HepG2 (cell line): ENCODE measurements around the gene SLC35D2. TPM values are rescaled to one million over a fixed set of nuclear protein-coding genes. Genes with fewer than 3 reads are reported as not detected.
A peak's percentile ranks its signal among the peaks of the same experiment; 100 is the strongest.

Source experiments
- ATAC-seq: fragments of 200-7000 bp; cut with Tn5 transposase; 3 replicates; pipeline ENCODE4 v1.9.1; 2020; ENCODE audit warnings: mild to moderate bottlenecking, moderate library complexity
- BruUV-seq: library from RNA; stranded (reverse); fragments of 400-500 nt; replicated peaks from 2 replicates; lab custom pipeline; 2021; lab: Mats Ljungman, UMichigan
- CTCF ChIA-PET: fragments of 300-600 bp; formaldehyde crosslinking; extraction: SDS; loops from one replicate; lab custom pipeline; 2021; ENCODE audit warnings: low total read pairs, inconsistent platforms, low intra/inter-chr PET ratio; lab: Yijun Ruan, JAX
- POLR2A ChIA-PET: fragments of 350-600 bp; sonication (Branson Sonifier 250); formaldehyde crosslinking; loops from one replicate; lab custom pipeline; 2020; ENCODE audit warnings: antibody characterized with exemption, inconsistent platforms; lab: Yijun Ruan, JAX
- DNase-seq: peaks from one replicate; pipeline ENCODE4 v3.0.0-alpha.2; 2015; ENCODE audit warnings: low spot score
- FAIRE-seq: peaks from 3 replicates; lab custom pipeline; 2011; peaks lifted over from hg19 to GRCh38; lab: Jason Lieb, UNC
- H2AFZ ChIP-seq: one replicate; pipeline ENCODE4 v1.6.1; 2011; ENCODE audit warnings: low read length, inconsistent platforms
- H3K27ac ChIP-seq: fragments of 300-600 bp; 3 replicates; pipeline ENCODE4 v1.8.0; 2011; ENCODE audit warnings: mixed run types, mild to moderate bottlenecking, mixed read lengths, low read length, inconsistent platforms; ENCODE audit not compliant: insufficient read depth; ENCODE audit errors: extremely low read length
- H3K27me3 ChIP-seq, 2 experiments: fragments of 200-600 bp in 1 of 2; 2 replicates in 1 of 2; 3 replicates in 1 of 2; pipeline versions ENCODE4 v1.6.0 to v1.8.0; 2011; ENCODE audit warnings: low read length in 2 of 2, mild to moderate bottlenecking in 2 of 2, moderate library complexity in 2 of 2, inconsistent platforms in 1 of 2; ENCODE audit not compliant: insufficient read depth in 2 of 2, control insufficient read depth in 1 of 2
- H3K36me3 ChIP-seq, 2 experiments: fragments of 200-600 bp in 1 of 2; replicated peaks in 1 of 2; 2 replicates in 1 of 2; 3 replicates in 1 of 2; pipeline versions ENCODE4 v1.5.1 to v1.8.0; 2011; ENCODE audit warnings: low read length in 2 of 2, inconsistent platforms in 1 of 2; ENCODE audit not compliant: insufficient read depth in 2 of 2, control insufficient read depth in 1 of 2
- H3K4me1 ChIP-seq: 2 replicates; pipeline ENCODE4 v1.5.1; 2012; ENCODE audit warnings: low read length, inconsistent platforms; ENCODE audit not compliant: insufficient read depth
- H3K4me2 ChIP-seq: 2 replicates; pipeline ENCODE4 v1.6.0; 2011; ENCODE audit warnings: low read depth, low read length, inconsistent platforms
- H3K4me3 ChIP-seq, 3 experiments: fragments of 200-600 bp in 1 of 3; sonication (generic), shearing (Covaris generic) in 1 of 3; replicated peaks in 1 of 3; 2 replicates each; pipeline ENCODE4 v1.5.1; 2011 to 2016; ENCODE audit warnings: low read length in 3 of 3, inconsistent platforms in 2 of 3, low read depth in 2 of 3, mild to moderate bottlenecking in 2 of 3, control low read depth in 1 of 3, mixed read lengths in 1 of 3; ENCODE audit not compliant: insufficient read depth in 1 of 3
- H3K79me2 ChIP-seq: one replicate; pipeline ENCODE4 v1.6.1; 2011; ENCODE audit warnings: low read length, inconsistent platforms; ENCODE audit not compliant: insufficient read depth
- H3K9ac ChIP-seq: 2 replicates; pipeline ENCODE4 v1.6.0; 2011; ENCODE audit warnings: mild to moderate bottlenecking, low read depth, low read length, inconsistent platforms; ENCODE audit not compliant: insufficient read depth
- H3K9me3 ChIP-seq: 2 replicates; pipeline ENCODE4 v1.5.1; 2012; ENCODE audit warnings: mild to moderate bottlenecking, low read length
- H4K20me1 ChIP-seq: 2 replicates; pipeline ENCODE4 v1.6.0; 2011; ENCODE audit warnings: inconsistent platforms, mild to moderate bottlenecking, low read length, moderate library complexity; ENCODE audit not compliant: insufficient read depth
- ARID2 ChIP-seq: sonication (generic); formaldehyde crosslinking; IDR thresholded peaks from 2 replicates; pipeline ENCODE4 v1.8.1; 2022; ENCODE audit warnings: mild to moderate bottlenecking, missing genetic modification reagents, borderline replicate concordance
- GATA4 ChIP-seq: sonication (generic); IDR thresholded peaks from 2 replicates; pipeline ENCODE4 v1.6.1; 2016; ENCODE audit warnings: antibody characterized with exemption, low read depth, borderline replicate concordance
- GLI4 ChIP-seq: sonication (generic); formaldehyde crosslinking; IDR thresholded peaks from 2 replicates; pipeline ENCODE4 v1.5.1; 2020; ENCODE audit warnings: missing genetic modification reagents, mild to moderate bottlenecking, moderate library complexity, borderline replicate concordance
- MTF1 ChIP-seq: sonication (generic); formaldehyde crosslinking; IDR thresholded peaks from 2 replicates; pipeline ENCODE4 v1.5.0; 2020; ENCODE audit warnings: missing genetic modification reagents
- NFATC3 ChIP-seq: sonication (generic); formaldehyde crosslinking; IDR thresholded peaks from 2 replicates; pipeline ENCODE4 v1.5.1; 2020; ENCODE audit warnings: mild to moderate bottlenecking, missing genetic modification reagents
- NR2F1 ChIP-seq, 2 experiments: fragments of 450-650 bp in 1 of 2; formaldehyde crosslinking in 1 of 2; IDR thresholded peaks; 2 replicates each; pipeline versions ENCODE4 v1.5.0 to v1.6.1; 2016 to 2020; ENCODE audit warnings: mild to moderate bottlenecking in 1 of 2, missing compliant biosample characterization in 1 of 2, missing genetic modification reagents in 1 of 2, moderate library complexity in 1 of 2
- RFX5 ChIP-seq: IDR thresholded peaks from 2 replicates; pipeline ENCODE4 v1.6.1; 2011; ENCODE audit warnings: low read depth, low read length, improper control_type of control experiment
- ZNF34 ChIP-seq: sonication (generic); formaldehyde crosslinking; IDR thresholded peaks from 2 replicates; pipeline ENCODE4 v1.4.0; 2020; ENCODE audit warnings: mild to moderate bottlenecking, missing genetic modification reagents, borderline replicate concordance
- ZNF614 ChIP-seq: IDR thresholded peaks from 2 replicates; pipeline ENCODE4 v1.6.1; 2018; ENCODE audit warnings: missing biosample characterization, missing genetic modification reagents, inconsistent platforms, borderline replicate concordance
- ZNF709 ChIP-seq: sonication (generic); formaldehyde crosslinking; IDR thresholded peaks from 2 replicates; pipeline ENCODE4 v1.5.0; 2020; ENCODE audit warnings: mild to moderate bottlenecking, missing genetic modification reagents
- ZSCAN20 ChIP-seq: sonication (generic); formaldehyde crosslinking; IDR thresholded peaks from 2 replicates; pipeline ENCODE4 v1.4.0; 2020; ENCODE audit warnings: missing genetic modification reagents, mild to moderate bottlenecking, borderline replicate concordance
- WGBS: methylation state at CpG from one replicate; pipeline ENCODE4 v1.1.6; 2017; ENCODE audit warnings: low lambda C conversion rate; 5-methylcytosine and 5-hydroxymethylcytosine counted together
- in situ Hi-C: cut with HindIII; loops from 2 replicates; pipeline ENCODE4 v1.10.0; 2017; ENCODE audit warnings: low pct_unique_long_range_greater_than_20kb; ENCODE audit not compliant: extremely low pct_ligation_motif_present
- intact Hi-C: fragments of 100-400 bp; cut with micrococcal nuclease; formaldehyde crosslinking; loops from one replicate; pipeline ENCODE4 v1.10.0; 2022; ENCODE audit not compliant: unreplicated experiment
- polyA plus RNA-seq, 8 experiments: library from polyadenylated mRNA; depleted of rRNA in 3 of 8; stranded (reverse) in 7 of 8; unstranded in 1 of 8; fragments of >200 nt; fragmentation: Illumina TruSeq in 4 of 8; extraction: Trizol in 4 of 8; gene quantifications; 2 replicates each; pipeline versions ENCODE4 v1.2.1 to v1.2.3, GENCODE V29; 2011 to 2016; ENCODE audit warnings: low read depth in 4 of 8, missing spikeins in 1 of 8, mixed read lengths in 1 of 8; ENCODE audit not compliant: insufficient read depth in 1 of 8
- total RNA-seq, 5 experiments: library from RNA; depleted of rRNA; stranded (reverse); fragments of >200 nt; fragmentation: Illumina TruSeq; extraction: Trizol; gene quantifications; 2 replicates each; pipeline ENCODE4 v1.2.3, GENCODE V29; 2016; ENCODE audit warnings: low read depth in 1 of 5
- TF ChIP-seq, protein P1 (sequence below): sonication (generic); formaldehyde crosslinking; IDR thresholded peaks from 2 replicates; pipeline ENCODE4 v1.4.0; 2020; ENCODE audit warnings: mild to moderate bottlenecking, missing genetic modification reagents
- TF ChIP-seq, protein P2 (sequence below): sonication (generic); formaldehyde crosslinking; IDR thresholded peaks from 2 replicates; pipeline ENCODE4 v1.4.0; 2020; ENCODE audit warnings: missing genetic modification reagents, borderline replicate concordance
- TF ChIP-seq, protein P3 (sequence below): sonication (generic); formaldehyde crosslinking; IDR thresholded peaks from 2 replicates; pipeline ENCODE4 v1.4.0; 2020; ENCODE audit warnings: mild to moderate bottlenecking, missing genetic modification reagents

Gene SLC35D2
- total and polyA plus RNA-seq, 2 of the 13 experiments (the other 11 are each of a cell fraction or from before 2014, with no cell fraction given), result 96.2 to 103 TPM

DNA sequence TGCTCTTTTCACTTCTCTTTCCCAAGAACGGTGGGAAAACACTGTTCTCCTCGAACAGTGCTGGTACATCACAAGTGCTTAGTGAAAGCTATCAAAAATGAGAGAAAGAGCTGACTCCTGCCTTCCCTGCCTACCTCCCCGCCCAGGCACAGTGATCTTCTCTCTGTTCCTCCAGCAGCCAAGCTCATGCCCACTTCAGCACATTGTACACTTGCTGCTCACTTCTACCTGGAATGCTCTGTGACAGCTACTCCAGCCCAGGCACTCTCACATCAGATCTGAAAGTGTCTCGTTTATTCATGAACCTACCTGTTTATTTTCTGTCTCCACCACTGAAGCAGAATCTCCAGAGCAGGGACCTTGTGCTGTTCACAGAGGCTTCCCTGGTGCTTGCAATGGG, 1.8 kb downstream of the SLC35D2 start:
- TF ChIP-seq GLI4 (CRISPR knock-in tag) (0 out of 2 replicates have a peak, but pooled peaks have one; percentile 9), GATA4 (no peak), MTF1 (CRISPR knock-in tag) (no peak), NFATC3 (CRISPR knock-in tag) (no peak), ZNF614 (CRISPR knock-in tag) (no peak), NR2F1 (CRISPR knock-in tag; IDR thresholded peaks at IDR 0.05) (no peak), ARID2 (CRISPR knock-in tag) (0 out of 2 replicates have a peak, but pooled peaks have one; percentile 43), ZNF34 (CRISPR knock-in tag) (no peak), RFX5 (no peak), ZSCAN20 (CRISPR knock-in tag) (no peak), ZNF709 (CRISPR knock-in tag) (no peak)
- TF ChIP-seq, protein P1, sequence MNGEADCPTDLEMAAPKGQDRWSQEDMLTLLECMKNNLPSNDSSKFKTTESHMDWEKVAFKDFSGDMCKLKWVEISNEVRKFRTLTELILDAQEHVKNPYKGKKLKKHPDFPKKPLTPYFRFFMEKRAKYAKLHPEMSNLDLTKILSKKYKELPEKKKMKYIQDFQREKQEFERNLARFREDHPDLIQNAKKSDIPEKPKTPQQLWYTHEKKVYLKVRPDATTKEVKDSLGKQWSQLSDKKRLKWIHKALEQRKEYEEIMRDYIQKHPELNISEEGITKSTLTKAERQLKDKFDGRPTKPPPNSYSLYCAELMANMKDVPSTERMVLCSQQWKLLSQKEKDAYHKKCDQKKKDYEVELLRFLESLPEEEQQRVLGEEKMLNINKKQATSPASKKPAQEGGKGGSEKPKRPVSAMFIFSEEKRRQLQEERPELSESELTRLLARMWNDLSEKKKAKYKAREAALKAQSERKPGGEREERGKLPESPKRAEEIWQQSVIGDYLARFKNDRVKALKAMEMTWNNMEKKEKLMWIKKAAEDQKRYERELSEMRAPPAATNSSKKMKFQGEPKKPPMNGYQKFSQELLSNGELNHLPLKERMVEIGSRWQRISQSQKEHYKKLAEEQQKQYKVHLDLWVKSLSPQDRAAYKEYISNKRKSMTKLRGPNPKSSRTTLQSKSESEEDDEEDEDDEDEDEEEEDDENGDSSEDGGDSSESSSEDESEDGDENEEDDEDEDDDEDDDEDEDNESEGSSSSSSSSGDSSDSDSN (CRISPR knock-in tag), result 0 out of 2 replicates have a peak, but pooled peaks have one; percentile 4
- TF ChIP-seq, protein P2, sequence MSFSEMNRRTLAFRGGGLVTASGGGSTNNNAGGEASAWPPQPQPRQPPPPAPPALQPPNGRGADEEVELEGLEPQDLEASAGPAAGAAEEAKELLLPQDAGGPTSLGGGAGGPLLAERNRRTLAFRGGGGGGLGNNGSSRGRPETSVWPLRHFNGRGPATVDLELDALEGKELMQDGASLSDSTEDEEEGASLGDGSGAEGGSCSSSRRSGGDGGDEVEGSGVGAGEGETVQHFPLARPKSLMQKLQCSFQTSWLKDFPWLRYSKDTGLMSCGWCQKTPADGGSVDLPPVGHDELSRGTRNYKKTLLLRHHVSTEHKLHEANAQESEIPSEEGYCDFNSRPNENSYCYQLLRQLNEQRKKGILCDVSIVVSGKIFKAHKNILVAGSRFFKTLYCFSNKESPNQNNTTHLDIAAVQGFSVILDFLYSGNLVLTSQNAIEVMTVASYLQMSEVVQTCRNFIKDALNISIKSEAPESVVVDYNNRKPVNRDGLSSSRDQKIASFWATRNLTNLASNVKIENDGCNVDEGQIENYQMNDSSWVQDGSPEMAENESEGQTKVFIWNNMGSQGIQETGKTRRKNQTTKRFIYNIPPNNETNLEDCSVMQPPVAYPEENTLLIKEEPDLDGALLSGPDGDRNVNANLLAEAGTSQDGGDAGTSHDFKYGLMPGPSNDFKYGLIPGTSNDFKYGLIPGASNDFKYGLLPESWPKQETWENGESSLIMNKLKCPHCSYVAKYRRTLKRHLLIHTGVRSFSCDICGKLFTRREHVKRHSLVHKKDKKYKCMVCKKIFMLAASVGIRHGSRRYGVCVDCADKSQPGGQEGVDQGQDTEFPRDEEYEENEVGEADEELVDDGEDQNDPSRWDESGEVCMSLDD (CRISPR knock-in tag), result no peak
- TF ChIP-seq, protein P3, sequence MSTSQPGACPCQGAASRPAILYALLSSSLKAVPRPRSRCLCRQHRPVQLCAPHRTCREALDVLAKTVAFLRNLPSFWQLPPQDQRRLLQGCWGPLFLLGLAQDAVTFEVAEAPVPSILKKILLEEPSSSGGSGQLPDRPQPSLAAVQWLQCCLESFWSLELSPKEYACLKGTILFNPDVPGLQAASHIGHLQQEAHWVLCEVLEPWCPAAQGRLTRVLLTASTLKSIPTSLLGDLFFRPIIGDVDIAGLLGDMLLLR (CRISPR knock-in tag), result no peak
- POLR2A ChIA-PET, result interaction anchor here (1.0 to 4.7 kb wide), 11 partner anchors 8 to 110 kb away, joined by 3 to 25 read pairs (median 3); no protein-coding TSS in a partner anchor
- intact Hi-C loops (loop anchor here (5.0 kb wide), 1 partner anchor 54 kb away; no protein-coding TSS in a partner anchor), in situ Hi-C loops (no loop called here)
- FAIRE-seq (no peak), ATAC-seq (no peak), DNase-seq (no peak)
- Histone ChIP-seq H4K20me1 (peaks cover 34% of the 10 kb centered on the region), H3K79me2 (peaks cover 76% of the 10 kb centered on the region), H3K9ac (peak overlapping the region; percentile 90), H2AFZ (no peak overlapping the region), H3K9me3 (no peaks in the 10 kb centered on the region), H3K4me2 (peak overlapping the region; percentile 100), H3K27ac (peak overlapping the region; percentile 95), H3K4me1 (peaks cover 85% of the 10 kb centered on the region), H3K4me3 (peak overlapping the region; percentile 63 to 87 (median 72)), H3K36me3 (peaks cover 5 to 18% of the 10 kb centered on the region in 2 experiments), H3K27me3 (no peaks in the 10 kb centered on the region; a peak in 1 of 5 replicates)
- WGBS, result 37% methylated on average over 4 of the region's 4 CpGs
- CTCF ChIA-PET, result interaction anchor here (0.7 kb wide), 1 partner anchor 64 kb away, joined by 3 read pairs; no protein-coding TSS in a partner anchor
- no TSS peak for BruUV-seq
